HepG2 (cell line): ENCODE data around the gene SPG7. TPM values are rescaled to one million over a fixed set of nuclear protein-coding genes. Genes with fewer than 3 reads are reported as not detected.

Source experiments
- AHR ChIP-seq: IDR thresholded peaks from 2 replicates; pipeline ENCODE4 v1.6.1; 2018; ENCODE audit warnings: missing genetic modification reagents, missing compliant biosample characterization
- CBX2 ChIP-seq, 2 experiments: fragments of 200-600 bp in 1 of 2; sonication (generic); formaldehyde crosslinking in 1 of 2; IDR thresholded peaks; 2 replicates each; pipeline versions ENCODE4 v1.7.0 to v1.8.1; 2018 to 2022; ENCODE audit warnings: low read depth in 2 of 2, low read length in 1 of 2, mild to moderate bottlenecking in 1 of 2, missing genetic modification reagents in 1 of 2
- EHMT2 ChIP-seq: fragments of 200-600 bp; sonication (generic); IDR thresholded peaks from 2 replicates; pipeline ENCODE4 v1.7.0; 2017; ENCODE audit warnings: antibody characterized with exemption, low read depth, low read length, borderline replicate concordance
- HOXA3 ChIP-seq: sonication (generic); formaldehyde crosslinking; IDR thresholded peaks from 2 replicates; pipeline ENCODE4 v1.5.0; 2020; ENCODE audit warnings: missing genetic modification reagents
- IRX3 ChIP-seq: sonication (generic); formaldehyde crosslinking; IDR thresholded peaks from 2 replicates; pipeline ENCODE4 v1.8.1; 2023; ENCODE audit warnings: mild to moderate bottlenecking, low read depth, missing genetic modification reagents, borderline replicate concordance
- KDM4B ChIP-seq: sonication (generic); formaldehyde crosslinking; IDR thresholded peaks from 2 replicates; pipeline ENCODE4 v1.4.0; 2020; ENCODE audit warnings: missing genetic modification reagents
- NR3C1 ChIP-seq: sonication (generic); formaldehyde crosslinking; IDR thresholded peaks from 2 replicates; pipeline ENCODE4 v1.4.0; 2020; ENCODE audit warnings: missing genetic modification reagents
- POLR2A ChIP-seq, 2 experiments: IDR thresholded peaks; 2 replicates each; pipeline ENCODE4 v1.6.1; 2011; ENCODE audit warnings: low read depth in 2 of 2, low read length in 2 of 2, mild to moderate bottlenecking in 1 of 2, moderate library complexity in 1 of 2; ENCODE audit not compliant: insufficient read depth in 1 of 2
- RAD21 ChIP-seq: fragments of 450-650 bp; formaldehyde crosslinking; IDR thresholded peaks from 2 replicates; pipeline ENCODE4 v1.5.0; 2020; ENCODE audit warnings: mild to moderate bottlenecking
- RCOR2 ChIP-seq: IDR thresholded peaks from 2 replicates; pipeline ENCODE4 v1.6.1; 2016; ENCODE audit warnings: missing biosample characterization, missing genetic modification reagents
- SOX13 ChIP-seq, 3 experiments: fragments of 450-650 bp in 1 of 3; sonication (generic) in 1 of 3; formaldehyde crosslinking in 1 of 3; IDR thresholded peaks in 2 of 3; conservative IDR thresholded peaks in 1 of 3; 2 replicates each; pipeline versions ENCODE4 v1.5.0 to v1.6.1; 2016 to 2020; ENCODE audit warnings: antibody characterized with exemption in 1 of 3, mild to moderate bottlenecking in 1 of 3, missing compliant biosample characterization in 1 of 3, missing genetic modification reagents in 1 of 3, moderate library complexity in 1 of 3
- TEAD2 ChIP-seq: sonication (generic); formaldehyde crosslinking; IDR thresholded peaks from 2 replicates; pipeline ENCODE4 v1.9.0; 2021; ENCODE audit warnings: missing genetic modification reagents
- XBP1 ChIP-seq: sonication (generic); formaldehyde crosslinking; IDR thresholded peaks from 2 replicates; pipeline ENCODE4 v1.5.0; 2020; ENCODE audit warnings: missing genetic modification reagents
- ZBTB42 ChIP-seq: sonication (generic); formaldehyde crosslinking; IDR thresholded peaks from 2 replicates; pipeline ENCODE4 v1.5.0; 2020; ENCODE audit warnings: mild to moderate bottlenecking, missing genetic modification reagents
- ZKSCAN1 ChIP-seq: fragments of 150-350 bp; IDR thresholded peaks from 2 replicates; pipeline ENCODE4 v1.6.1; 2014; ENCODE audit warnings: low read length
- ZNF331 ChIP-seq: sonication (generic); formaldehyde crosslinking; IDR thresholded peaks from 2 replicates; pipeline ENCODE4 v1.4.0; 2020; ENCODE audit warnings: missing genetic modification reagents
- ZNF33B ChIP-seq: sonication (generic); formaldehyde crosslinking; IDR thresholded peaks from 2 replicates; pipeline ENCODE4 v1.5.1; 2020; ENCODE audit warnings: mild to moderate bottlenecking, missing genetic modification reagents
- ZNF383 ChIP-seq: sonication (generic); formaldehyde crosslinking; IDR thresholded peaks from 2 replicates; pipeline ENCODE4 v1.4.0; 2020; ENCODE audit warnings: missing genetic modification reagents, mild to moderate bottlenecking, borderline replicate concordance
- ZNF552 ChIP-seq: sonication (generic); formaldehyde crosslinking; IDR thresholded peaks from 2 replicates; pipeline ENCODE4 v1.9.0; 2022; ENCODE audit warnings: missing genetic modification reagents, mild to moderate bottlenecking, borderline replicate concordance
- ZNF567 ChIP-seq: sonication (generic); formaldehyde crosslinking; IDR thresholded peaks from 2 replicates; pipeline ENCODE4 v1.8.1; 2023; ENCODE audit warnings: mild to moderate bottlenecking, missing genetic modification reagents, borderline replicate concordance
- ZNF577 ChIP-seq: sonication (generic); formaldehyde crosslinking; IDR thresholded peaks from 2 replicates; pipeline ENCODE4 v1.4.0; 2020; ENCODE audit warnings: mild to moderate bottlenecking, low read depth, missing genetic modification reagents, borderline replicate concordance
- ZNF782 ChIP-seq: sonication (generic); formaldehyde crosslinking; IDR thresholded peaks from 2 replicates; pipeline ENCODE4 v1.4.0; 2020; ENCODE audit warnings: missing genetic modification reagents, mild to moderate bottlenecking, borderline replicate concordance
- ZNF792 ChIP-seq: IDR thresholded peaks from 2 replicates; pipeline ENCODE4 v1.6.1; 2016
- polyA plus RNA-seq, 8 experiments: library from polyadenylated mRNA; depleted of rRNA in 3 of 8; stranded (reverse) in 7 of 8; unstranded in 1 of 8; fragments of >200 nt; fragmentation: Illumina TruSeq in 4 of 8; extraction: Trizol in 4 of 8; gene quantifications; 2 replicates each; pipeline versions ENCODE4 v1.2.1 to v1.2.3, GENCODE V29; 2011 to 2016; ENCODE audit warnings: low read depth in 4 of 8, missing spikeins in 1 of 8, mixed read lengths in 1 of 8; ENCODE audit not compliant: insufficient read depth in 1 of 8
- total RNA-seq, 5 experiments: library from RNA; depleted of rRNA; stranded (reverse); fragments of >200 nt; fragmentation: Illumina TruSeq; extraction: Trizol; gene quantifications; 2 replicates each; pipeline ENCODE4 v1.2.3, GENCODE V29; 2016; ENCODE audit warnings: low read depth in 1 of 5
- TF ChIP-seq, protein P1 (sequence below): IDR thresholded peaks from 2 replicates; pipeline ENCODE4 v1.6.1; 2016; ENCODE audit warnings: mild to moderate bottlenecking, missing biosample characterization, missing genetic modification reagents
- TF ChIP-seq, protein P2 (sequence below): IDR thresholded peaks from 2 replicates; pipeline ENCODE4 v1.6.1; 2016; ENCODE audit warnings: low read depth, borderline replicate concordance
- TF ChIP-seq, protein P3 (sequence below): IDR thresholded peaks from 2 replicates; pipeline ENCODE4 v1.6.1; 2012; ENCODE audit warnings: inconsistent platforms
- TF ChIP-seq, protein P4 (sequence below): sonication (generic); formaldehyde crosslinking; IDR thresholded peaks from 2 replicates; pipeline ENCODE4 v1.4.0; 2020; ENCODE audit warnings: missing genetic modification reagents

Gene SPG7
- total and polyA plus RNA-seq, 2 of the 13 experiments (the other 11 are each of a cell fraction or from before 2014, with no cell fraction given): 66.0 to 136 TPM

DNA sequence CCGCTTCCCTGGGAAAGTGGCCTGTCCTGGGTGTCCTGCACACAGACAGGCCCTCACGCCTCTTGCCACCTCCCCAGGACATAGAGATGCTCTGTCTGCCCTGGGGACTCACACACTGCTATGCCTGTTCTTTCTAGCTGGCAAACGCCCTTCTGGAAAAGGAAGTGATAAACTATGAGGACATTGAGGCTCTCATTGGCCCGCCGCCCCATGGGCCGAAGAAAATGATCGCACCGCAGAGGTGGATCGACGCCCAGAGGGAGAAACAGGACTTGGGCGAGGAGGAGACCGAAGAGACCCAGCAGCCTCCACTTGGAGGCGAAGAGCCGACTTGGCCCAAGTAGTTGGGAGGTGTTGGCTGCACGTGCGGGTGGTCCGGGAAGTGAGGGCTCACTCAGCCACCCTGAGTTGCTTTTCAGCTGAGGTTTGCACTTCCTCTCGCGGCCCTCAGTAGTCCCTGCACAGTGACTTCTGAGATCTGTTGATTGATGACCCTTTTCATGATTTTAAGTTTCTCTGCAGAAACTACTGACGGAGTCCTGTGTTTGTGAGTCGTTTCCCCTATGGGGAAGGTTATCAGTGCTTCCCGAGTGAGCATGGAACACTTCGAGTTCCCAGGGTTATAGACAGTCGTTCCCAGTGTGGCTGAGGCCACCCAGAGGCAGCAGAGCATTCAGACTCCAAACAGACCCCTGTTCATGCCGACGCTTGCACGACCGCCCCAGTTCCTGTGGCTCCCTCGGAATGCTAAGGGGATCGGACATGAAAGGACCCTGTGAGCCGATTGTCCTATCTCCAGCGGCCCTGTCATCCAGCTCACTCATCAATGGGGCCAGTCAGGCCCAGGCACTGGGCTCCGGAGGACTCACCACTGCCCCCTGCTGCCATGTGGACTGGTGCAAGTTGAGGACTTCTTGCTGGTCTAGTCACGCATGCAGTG lies 48.8 kb downstream of the SPG7 start (continued):
- TF ChIP-seq, protein P1, sequence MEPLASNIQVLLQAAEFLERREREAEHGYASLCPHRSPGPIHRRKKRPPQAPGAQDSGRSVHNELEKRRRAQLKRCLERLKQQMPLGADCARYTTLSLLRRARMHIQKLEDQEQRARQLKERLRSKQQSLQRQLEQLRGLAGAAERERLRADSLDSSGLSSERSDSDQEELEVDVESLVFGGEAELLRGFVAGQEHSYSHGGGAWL (CRISPR knock-in tag): peak; percentile 24; the same call in 1 of the 2 replicates
- TF ChIP-seq CBX2 (IDR thresholded peaks at IDR 0.05; ENCODE audit: low read depth, low read length) (no peak), CBX2 (CRISPR knock-in tag; IDR thresholded peaks at IDR 0.05; ENCODE audit: low read depth) (no peak), POLR2A (IDR thresholded peaks at IDR 0.05; ENCODE audit: insufficient read depth in 1 of 2, low read depth in 2 of 2, low read length in 2 of 2) (0 out of 4 replicates have a peak, but pooled peaks of 1 of the 2 experiments have one; percentile 28), ZKSCAN1 (no peak), TEAD2 (CRISPR knock-in tag) (0 out of 2 replicates have a peak, but pooled peaks have one; percentile 38), KDM4B (CRISPR knock-in tag) (no peak), ZNF577 (CRISPR knock-in tag) (no peak), ZNF383 (CRISPR knock-in tag) (no peak), ZNF567 (CRISPR knock-in tag) (no peak), ZBTB42 (CRISPR knock-in tag) (no peak), ZNF792 (CRISPR knock-in tag) (peak; percentile 34; the same call in 1 of the 2 replicates), NR3C1 (CRISPR knock-in tag) (no peak), IRX3 (CRISPR knock-in tag) (no peak), ZNF331 (CRISPR knock-in tag) (peak; percentile 65), ZNF782 (CRISPR knock-in tag) (no peak), ZNF552 (CRISPR knock-in tag) (no peak), SOX13 (IDR thresholded peaks at IDR 0.05) (no peak), SOX13 (CRISPR knock-in tag; conservative IDR thresholded peaks at IDR 0.05 in 1 of 2, IDR thresholded peaks at IDR 0.05 in 1 of 2) (no peak), AHR (CRISPR knock-in tag) (no peak), ZNF33B (CRISPR knock-in tag) (no peak), EHMT2 (no peak), HOXA3 (CRISPR knock-in tag) (peak; percentile 47; the same call in 1 of the 2 replicates), RAD21 (CRISPR knock-in tag) (peak; percentile 91), RCOR2 (CRISPR knock-in tag) (no peak), XBP1 (CRISPR knock-in tag) (no peak)
- TF ChIP-seq, protein P2, sequence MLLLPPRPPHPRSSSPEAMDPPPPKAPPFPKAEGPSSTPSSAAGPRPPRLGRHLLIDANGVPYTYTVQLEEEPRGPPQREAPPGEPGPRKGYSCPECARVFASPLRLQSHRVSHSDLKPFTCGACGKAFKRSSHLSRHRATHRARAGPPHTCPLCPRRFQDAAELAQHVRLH: peak; percentile 84; the same call in 1 of the 2 replicates
- TF ChIP-seq, protein P3, sequence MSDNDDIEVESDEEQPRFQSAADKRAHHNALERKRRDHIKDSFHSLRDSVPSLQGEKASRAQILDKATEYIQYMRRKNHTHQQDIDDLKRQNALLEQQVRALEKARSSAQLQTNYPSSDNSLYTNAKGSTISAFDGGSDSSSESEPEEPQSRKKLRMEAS: peak; percentile 50; the same call in 1 of the 2 replicates
- TF ChIP-seq, protein P4, sequence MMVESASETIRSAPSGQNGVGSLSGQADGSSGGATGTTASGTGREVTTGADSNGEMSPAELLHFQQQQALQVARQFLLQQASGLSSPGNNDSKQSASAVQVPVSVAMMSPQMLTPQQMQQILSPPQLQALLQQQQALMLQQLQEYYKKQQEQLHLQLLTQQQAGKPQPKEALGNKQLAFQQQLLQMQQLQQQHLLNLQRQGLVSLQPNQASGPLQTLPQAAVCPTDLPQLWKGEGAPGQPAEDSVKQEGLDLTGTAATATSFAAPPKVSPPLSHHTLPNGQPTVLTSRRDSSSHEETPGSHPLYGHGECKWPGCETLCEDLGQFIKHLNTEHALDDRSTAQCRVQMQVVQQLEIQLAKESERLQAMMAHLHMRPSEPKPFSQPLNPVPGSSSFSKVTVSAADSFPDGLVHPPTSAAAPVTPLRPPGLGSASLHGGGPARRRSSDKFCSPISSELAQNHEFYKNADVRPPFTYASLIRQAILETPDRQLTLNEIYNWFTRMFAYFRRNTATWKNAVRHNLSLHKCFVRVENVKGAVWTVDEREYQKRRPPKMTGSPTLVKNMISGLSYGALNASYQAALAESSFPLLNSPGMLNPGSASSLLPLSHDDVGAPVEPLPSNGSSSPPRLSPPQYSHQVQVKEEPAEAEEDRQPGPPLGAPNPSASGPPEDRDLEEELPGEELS: no peak; the same call in 1 of the 2 replicates
